Prostate gland (tissue), 2 donors: ENCODE data around the gene TMEM266. TPM values are rescaled to one million over a fixed set of nuclear protein-coding genes. Genes with fewer than 3 reads are reported as not detected.

Source experiments
- DNase-seq: peaks from one replicate; pipeline ENCODE4 v3.0.0-alpha.2; 2019; ENCODE audit warnings: low spot score
- H3K27ac ChIP-seq, 2 donors: fragments of 200-600 bp; sonication (generic); 2 replicates each; pipeline ENCODE4 v1.5.1; 2017 to 2019
- H3K27me3 ChIP-seq: fragments of 200-600 bp; sonication (generic); replicated peaks from 2 replicates; pipeline ENCODE4 v1.5.1; 2019; ENCODE audit not compliant: insufficient read depth
- H3K36me3 ChIP-seq, 2 donors: fragments of 200-600 bp; sonication (generic); 1 replicate in 1 of 2; 2 replicates in 1 of 2; pipeline versions ENCODE4 v1.5.1 to v1.8.1; 2017 to 2019
- H3K4me1 ChIP-seq: fragments of 200-600 bp; sonication (generic); replicated peaks from 2 replicates; pipeline ENCODE4 v1.5.1; 2019
- H3K4me3 ChIP-seq, 2 donors: fragments of 200-600 bp; sonication (generic); 2 replicates each; pipeline ENCODE4 v1.5.1; 2017 to 2019
- H3K9me3 ChIP-seq: fragments of 200-600 bp; sonication (generic); 2 replicates; pipeline ENCODE4 v1.5.1; 2017
- POLR2A ChIP-seq: fragments of 450-650 bp; IDR thresholded peaks from one replicate; pipeline ENCODE4 v1.6.1; 2016; ENCODE audit warnings: antibody characterized with exemption, mild to moderate bottlenecking
- POLR2AphosphoS5 ChIP-seq: sonication (generic); formaldehyde crosslinking; IDR thresholded peaks from one replicate; pipeline ENCODE4 v1.6.1; 2017; ENCODE audit warnings: antibody characterized with exemption
- WGBS: methylation state at CpG from one replicate; pipeline ENCODE4 v1.1.5; 2018; 5-methylcytosine and 5-hydroxymethylcytosine counted together
- intact Hi-C: fragments of 100-400 bp; cut with DNase I; formaldehyde crosslinking; loops from one replicate; pipeline ENCODE4 v1.14.2; 2022
- total RNA-seq, 2 donors: library from RNA; depleted of rRNA; stranded (reverse); fragments of >200 nt; gene quantifications; one replicate each; pipeline ENCODE4 v1.1.0, GENCODE V29; 2016
- TF ChIP-seq, protein P1 (sequence below), 4 experiments: fragments of 200-600 bp in 2 of 4; fragments of 450-650 bp in 2 of 4; sonication (generic) in 2 of 4; IDR thresholded peaks; 1 replicate in 3 of 4; 2 replicates in 1 of 4; pipeline ENCODE4 v1.5.1; 2016 to 2019; ENCODE audit warnings: antibody characterized with exemption in 4 of 4, mild to moderate bottlenecking in 2 of 4, moderate library complexity in 2 of 4

TMEM266 gene
- total RNA-seq, 2 donors from 2014 or later = 5.9 to 6.0 TPM

DNA sequence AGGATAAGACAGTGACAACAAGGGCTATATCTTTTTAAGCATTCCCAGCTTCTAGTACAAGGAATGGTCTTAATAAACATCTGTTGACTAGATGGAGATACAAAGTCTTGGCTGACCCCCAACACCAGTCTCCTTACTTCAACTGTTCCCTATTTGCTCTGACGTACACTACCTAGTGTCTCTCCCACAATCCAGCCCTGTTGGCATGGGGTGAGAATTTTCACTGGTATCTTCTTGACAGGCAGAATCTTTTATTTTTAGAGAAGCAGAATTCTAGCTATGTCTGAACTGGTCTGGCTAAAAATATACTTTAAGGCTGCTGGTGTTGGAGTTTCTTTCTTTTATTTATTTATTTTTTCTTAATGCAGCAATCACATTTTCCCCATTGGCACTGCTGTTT lies 169.5 kb downstream of the TMEM266 start:
- Histone ChIP-seq H3K27me3 (no peaks in the 10 kb centered on the region), H3K27ac (no peak overlapping the region), H3K4me3 (no peak overlapping the region), H3K9me3 (no peaks in the 10 kb centered on the region), H3K4me1 (peaks cover 3% of the 10 kb centered on the region), H3K36me3 (no peaks in the 10 kb centered on the region)
- DNase-seq = no peak
- intact Hi-C loops = no loop called here
- TF ChIP-seq POLR2A (no peak), POLR2AphosphoS5 (no peak)
- TF ChIP-seq, protein P1, sequence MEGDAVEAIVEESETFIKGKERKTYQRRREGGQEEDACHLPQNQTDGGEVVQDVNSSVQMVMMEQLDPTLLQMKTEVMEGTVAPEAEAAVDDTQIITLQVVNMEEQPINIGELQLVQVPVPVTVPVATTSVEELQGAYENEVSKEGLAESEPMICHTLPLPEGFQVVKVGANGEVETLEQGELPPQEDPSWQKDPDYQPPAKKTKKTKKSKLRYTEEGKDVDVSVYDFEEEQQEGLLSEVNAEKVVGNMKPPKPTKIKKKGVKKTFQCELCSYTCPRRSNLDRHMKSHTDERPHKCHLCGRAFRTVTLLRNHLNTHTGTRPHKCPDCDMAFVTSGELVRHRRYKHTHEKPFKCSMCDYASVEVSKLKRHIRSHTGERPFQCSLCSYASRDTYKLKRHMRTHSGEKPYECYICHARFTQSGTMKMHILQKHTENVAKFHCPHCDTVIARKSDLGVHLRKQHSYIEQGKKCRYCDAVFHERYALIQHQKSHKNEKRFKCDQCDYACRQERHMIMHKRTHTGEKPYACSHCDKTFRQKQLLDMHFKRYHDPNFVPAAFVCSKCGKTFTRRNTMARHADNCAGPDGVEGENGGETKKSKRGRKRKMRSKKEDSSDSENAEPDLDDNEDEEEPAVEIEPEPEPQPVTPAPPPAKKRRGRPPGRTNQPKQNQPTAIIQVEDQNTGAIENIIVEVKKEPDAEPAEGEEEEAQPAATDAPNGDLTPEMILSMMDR (IDR thresholded peaks at IDR 0.05) = no peak
- WGBS = 93% methylated on average over 1 of the region's 1 CpG

- no peaks in the 10 kb centered on the region for H3K36me3 ChIP-seq
- H3K27me3 ChIP-seq = no peaks in the 10 kb centered on the region
- no peak for DNase-seq
- no peak for TF ChIP-seq POLR2A
- TF ChIP-seq POLR2AphosphoS5 = peak; percentile 50
- H3K4me3 ChIP-seq = no peak overlapping the region
- no peaks in the 10 kb centered on the region for H3K9me3 ChIP-seq
- H3K27ac ChIP-seq = no peak overlapping the region
- 53% methylated on average over 1 of the region's 1 CpG for WGBS
- H3K4me1 ChIP-seq = peaks cover 12% of the 10 kb centered on the region
- intact Hi-C loops = no loop called here
Measured at GRCh38 chr15:76233921-76234320, 174.1 kb downstream of the TMEM266 start.

DNA sequence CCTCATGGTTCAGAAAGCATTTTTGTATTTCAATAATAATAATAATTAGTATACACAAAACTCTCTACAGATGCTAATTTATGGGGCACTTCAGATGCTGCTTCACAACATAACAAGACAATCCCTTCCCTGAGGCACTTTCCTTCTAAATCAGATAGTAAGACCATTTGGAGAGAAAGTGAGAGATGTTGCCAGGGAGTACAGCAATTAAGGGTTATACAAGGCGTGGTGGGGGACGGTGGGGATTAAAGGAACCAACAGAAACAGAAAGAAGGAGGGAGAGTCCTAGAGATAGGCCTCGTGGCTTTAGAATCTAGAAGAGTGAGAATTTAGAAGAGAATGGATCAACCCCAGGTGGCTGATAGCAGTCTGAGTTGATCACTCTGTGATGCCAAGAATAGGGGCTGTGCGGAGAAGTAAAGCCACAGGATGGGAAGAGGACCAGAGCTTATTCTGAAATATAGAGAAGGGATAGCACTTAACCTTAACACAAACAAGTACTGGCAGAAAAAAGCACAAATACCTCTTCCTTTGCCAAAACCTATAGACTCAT lies 174.6 kb downstream of the TMEM266 start:
- Histone ChIP-seq H3K36me3 (no peaks in the 10 kb centered on the region), H3K4me1 (peaks cover 12% of the 10 kb centered on the region), H3K4me3 (no peak overlapping the region), H3K9me3 (no peaks in the 10 kb centered on the region), H3K27me3 (no peaks in the 10 kb centered on the region), H3K27ac (no peak overlapping the region)
- intact Hi-C loops = no loop called here
- TF ChIP-seq, protein P1 (IDR thresholded peaks at IDR 0.05) = no peak
- no peak for TF ChIP-seq POLR2A
- no peak for TF ChIP-seq POLR2AphosphoS5
- WGBS = 44% methylated on average over 4 of the region's 4 CpGs
- no peak for DNase-seq

DNA sequence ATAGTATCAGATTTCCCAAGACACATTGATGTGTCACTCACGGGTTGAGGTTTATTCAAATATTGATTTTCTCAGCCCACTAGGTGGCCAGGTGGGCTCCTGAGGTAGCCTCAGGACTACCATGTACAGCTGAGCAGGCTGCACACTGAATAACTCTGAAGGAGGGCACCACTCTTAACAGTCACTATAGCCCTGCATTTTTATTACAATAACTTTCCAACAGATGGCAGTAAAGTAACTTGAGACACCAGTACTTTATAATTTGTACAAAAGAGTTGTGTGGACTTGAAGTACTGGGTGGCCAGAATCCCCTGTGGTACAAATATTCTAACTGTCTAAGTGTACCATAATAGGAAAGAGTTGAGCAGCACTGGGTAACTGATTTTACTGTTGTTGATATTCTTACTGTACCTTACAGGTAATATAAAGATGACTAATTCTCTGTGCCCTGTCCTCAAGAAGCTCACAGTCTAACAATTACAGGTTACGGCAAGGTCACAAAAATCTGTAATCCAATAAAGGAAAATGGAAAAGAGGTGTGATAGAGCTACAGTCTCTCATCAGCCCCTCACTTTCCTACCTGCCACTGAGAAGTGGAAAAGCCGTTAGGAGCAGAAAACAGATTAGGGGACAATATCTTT lies 175.5 kb downstream of the TMEM266 start:
- Histone ChIP-seq H3K9me3 (no peaks in the 10 kb centered on the region), H3K4me1 (peaks cover 12% of the 10 kb centered on the region), H3K4me3 (no peak overlapping the region), H3K27me3 (no peaks in the 10 kb centered on the region), H3K36me3 (no peaks in the 10 kb centered on the region), H3K27ac (no peak overlapping the region)
- TF ChIP-seq POLR2A = no peak
- TF ChIP-seq, protein P1 (IDR thresholded peaks at IDR 0.05) = peak in 3 of 4 experiments; percentile 20 to 47 (median 38)
- no peak for TF ChIP-seq POLR2AphosphoS5
- DNase-seq = no peak
- intact Hi-C loops = no loop called here
- 86% methylated on average over 3 of the region's 3 CpGs for WGBS

DNA sequence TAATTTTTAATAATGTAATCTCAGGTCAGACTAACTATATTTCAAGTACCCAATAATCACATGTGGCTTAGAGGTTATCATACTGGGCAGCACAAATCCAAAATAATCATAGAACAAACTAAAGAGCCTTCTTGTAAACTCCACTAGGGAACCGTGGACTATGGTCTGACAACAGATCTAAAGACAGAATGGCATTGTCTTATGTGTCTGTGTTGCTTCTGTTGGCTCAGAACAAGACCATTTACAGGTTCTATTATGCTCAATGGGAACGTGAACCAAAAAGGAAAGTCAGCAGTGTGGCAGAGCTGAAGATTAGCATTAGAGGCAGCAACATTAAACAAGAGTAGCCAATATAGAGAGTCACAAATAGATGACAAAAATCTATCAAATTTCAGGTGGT lies 176.6 kb downstream of the TMEM266 start:
- Histone ChIP-seq H3K4me1 (peaks cover 12% of the 10 kb centered on the region), H3K36me3 (no peaks in the 10 kb centered on the region), H3K4me3 (no peak overlapping the region), H3K27ac (no peak overlapping the region), H3K27me3 (no peaks in the 10 kb centered on the region), H3K9me3 (no peaks in the 10 kb centered on the region)
- TF ChIP-seq, protein P1 (IDR thresholded peaks at IDR 0.05) = no peak
- TF ChIP-seq POLR2A = no peak
- TF ChIP-seq POLR2AphosphoS5 = no peak
- 68% methylated on average over 2 of the region's 2 CpGs for WGBS
- intact Hi-C loops = no loop called here
- DNase-seq = no peak
